Fibroblast of skin of back (primary cell): Measurements from ENCODE around the gene GALNT18.

Source experiments
- DNase-seq: peaks from one replicate; pipeline ENCODE4 v3.0.0-alpha.2; 2013

GALNT18 gene

DNA sequence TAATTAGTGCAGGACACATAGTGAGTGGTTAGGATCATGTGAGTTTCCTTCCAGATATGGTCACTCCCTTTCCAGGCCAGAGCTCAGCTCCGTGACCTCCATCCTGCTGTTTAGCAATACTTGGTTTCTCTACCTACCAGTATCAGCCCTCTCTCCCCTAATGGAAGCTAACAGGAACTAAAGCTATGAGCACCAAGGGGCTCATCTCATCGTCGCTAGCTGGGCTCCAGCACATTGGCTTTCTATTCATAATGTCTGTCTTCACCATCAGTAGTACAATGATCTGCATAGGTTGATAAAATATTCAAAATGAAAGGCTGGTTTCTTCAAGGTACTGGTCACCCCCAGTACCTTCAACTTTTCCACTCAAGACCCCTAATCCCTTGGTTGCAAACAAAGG lies 2.4 kb upstream of the GALNT18 start:
- no peak for DNase-seq

DNA sequence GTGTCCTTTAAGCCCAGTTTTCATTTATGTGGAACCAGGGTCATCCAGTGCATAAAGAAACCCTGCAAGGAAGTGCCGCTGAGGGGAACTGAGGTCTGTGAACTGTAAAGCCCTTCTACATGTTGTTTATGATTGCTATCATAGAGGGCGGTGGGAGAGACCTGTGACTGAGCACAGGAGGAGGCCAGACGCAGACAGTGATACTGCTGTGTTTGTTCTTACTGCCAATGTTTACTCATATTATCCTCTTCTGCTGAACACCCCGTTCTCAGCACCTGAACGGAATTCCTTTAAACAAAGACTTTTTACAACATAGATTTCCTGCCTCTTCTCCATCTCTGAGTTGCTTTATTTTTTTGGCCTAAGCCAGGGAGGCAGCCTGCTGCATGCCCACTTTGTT lies 967 bp upstream of the GALNT18 start:
- no peak for DNase-seq

- no peak for DNase-seq
Measured at GRCh38 chr11:11622340-11622706, 518 bp upstream of the GALNT18 start.

DNA sequence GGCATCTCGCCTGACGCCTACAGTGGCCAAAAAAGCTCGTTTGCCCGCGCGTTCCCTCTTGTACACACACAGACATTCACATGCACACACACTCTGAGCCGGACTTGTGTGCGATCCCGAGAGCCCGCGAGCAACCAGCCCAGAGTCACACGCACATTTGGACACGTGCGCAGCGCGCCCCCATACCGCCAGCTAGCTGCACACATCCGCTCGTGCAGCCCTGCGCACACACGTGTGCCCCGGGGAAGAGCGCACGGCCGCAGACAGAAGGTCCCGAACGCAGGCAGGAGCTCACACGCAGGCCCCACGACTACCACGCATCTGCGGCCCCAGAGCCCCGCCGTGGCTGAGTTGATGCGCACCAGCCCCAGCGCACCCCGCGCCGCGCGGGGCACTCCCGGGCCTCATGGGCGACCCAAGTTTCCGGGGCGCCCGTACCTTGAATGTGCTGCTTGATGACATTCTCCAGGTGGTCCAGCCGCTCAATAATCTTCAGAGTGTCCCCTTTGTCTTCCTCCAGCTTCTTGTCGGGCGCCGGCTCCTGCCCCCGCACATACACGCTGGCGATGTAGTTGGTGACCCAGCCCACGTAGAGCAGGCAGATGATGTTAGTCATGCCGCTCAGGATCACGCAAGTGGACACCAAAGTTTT lies 758 bp downstream of the GALNT18 start:
- peak; percentile 11 for DNase-seq

GRCh38 chr11:11620173-11620920 lies 1.5 kb downstream of the GALNT18 start:
- no peak for DNase-seq

- DNase-seq, result no peak
Measured at GRCh38 chr11:11618973-11619435, 2.8 kb downstream of the GALNT18 start.

GRCh38 chr11:11615086-11615485 lies 6.7 kb downstream of the GALNT18 start:
- no peak for DNase-seq

DNA sequence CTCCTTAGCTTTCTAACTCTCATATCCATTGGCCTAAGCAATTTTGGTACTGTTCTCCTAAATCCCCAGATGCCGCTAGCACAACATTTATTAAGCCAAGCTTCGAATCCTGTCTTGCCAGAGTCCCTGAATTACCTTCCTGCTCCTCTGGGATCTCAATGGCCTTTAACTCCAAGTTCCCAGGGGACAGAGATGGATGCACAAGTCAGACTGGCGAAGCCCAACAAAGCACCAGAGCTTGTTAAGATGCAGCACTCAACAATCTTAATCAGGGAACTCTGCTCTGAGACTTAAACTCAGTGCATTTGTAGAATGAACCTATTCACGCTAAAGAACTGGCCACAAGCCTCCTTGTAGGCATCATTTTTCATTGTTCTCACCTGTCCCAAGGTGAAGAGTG lies 9.4 kb downstream of the GALNT18 start:
- no peak for DNase-seq

GRCh38 chr11:11611381-11611780 lies 10.4 kb downstream of the GALNT18 start:
- no peak for DNase-seq

DNA sequence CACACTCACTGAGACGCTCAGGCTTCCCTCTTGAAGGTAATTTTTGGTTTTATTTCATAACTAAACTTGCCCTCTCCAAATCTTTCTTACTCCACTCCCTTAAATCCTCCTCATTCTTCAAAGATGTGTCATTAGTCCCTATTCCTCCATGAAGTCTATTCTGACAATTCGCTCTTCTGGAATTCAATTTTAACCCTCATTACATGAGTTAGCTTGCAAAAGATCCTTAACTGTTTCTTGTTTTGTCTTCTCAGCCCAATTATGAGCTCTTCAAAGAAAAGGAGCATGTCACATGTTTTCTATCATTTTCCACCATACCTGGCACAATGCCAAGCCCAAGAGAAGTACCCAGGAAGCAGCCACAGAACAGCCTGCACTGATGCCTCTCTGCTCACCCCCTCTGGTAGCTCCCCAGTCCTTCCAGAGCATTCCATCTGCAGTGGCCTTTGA lies 13.0 kb downstream of the GALNT18 start:
- peak; percentile 67 for DNase-seq

GRCh38 chr11:11607772-11608171 lies 14.0 kb downstream of the GALNT18 start:
- DNase-seq, result no peak

DNA sequence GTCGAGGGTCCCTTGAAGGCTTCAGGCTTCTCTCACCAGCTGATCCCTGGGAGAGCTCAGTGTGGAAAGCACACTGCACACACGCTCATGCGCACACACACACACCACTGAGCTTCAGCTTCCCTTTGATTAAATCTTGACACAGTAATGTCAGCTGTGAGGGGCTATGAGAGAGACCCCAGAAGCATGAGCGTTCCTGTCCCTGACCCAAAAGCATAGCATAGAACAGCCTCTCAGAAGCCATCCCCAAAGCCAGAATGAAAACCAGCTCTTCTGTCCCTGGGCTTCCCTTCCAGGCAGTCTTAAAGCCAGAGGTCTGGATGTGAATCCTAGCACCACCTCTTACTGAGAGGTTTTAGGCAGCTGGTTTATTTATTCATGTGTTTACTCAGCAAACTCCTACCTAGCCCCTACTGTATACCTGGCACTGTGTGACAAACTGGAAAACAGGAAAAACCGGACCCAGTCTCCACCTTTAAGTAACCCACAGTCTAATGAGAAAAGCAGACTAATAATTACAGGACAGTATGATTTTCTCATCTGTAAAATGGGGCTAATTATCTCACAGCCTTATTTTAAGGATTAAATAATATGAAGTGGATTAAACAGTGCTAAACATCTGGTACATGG lies 15.9 kb downstream of the GALNT18 start:
- DNase-seq, result no peak

DNA sequence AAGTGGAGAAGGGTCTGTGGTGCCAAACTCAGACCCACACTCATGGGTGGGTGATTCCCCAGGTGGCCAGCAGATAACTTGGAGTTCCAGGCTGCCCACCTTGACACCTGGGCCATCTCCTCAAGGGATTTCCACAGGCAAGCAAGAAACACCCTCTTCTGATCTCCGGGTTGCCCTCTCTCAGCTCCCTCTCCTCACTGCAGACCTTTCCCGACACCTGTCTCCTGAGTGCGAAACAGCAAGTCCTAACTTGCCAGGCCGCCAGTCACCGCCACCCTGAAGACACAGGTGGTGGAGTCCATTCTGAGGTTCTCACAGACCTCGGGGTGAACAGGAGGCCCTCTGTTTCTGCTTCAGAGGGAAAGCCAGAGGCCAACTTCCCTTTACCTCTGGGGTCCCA lies 16.6 kb downstream of the GALNT18 start:
- no peak for DNase-seq

GRCh38 chr11:11604370-11604990 lies 17.3 kb downstream of the GALNT18 start:
- no peak for DNase-seq

- no peak for DNase-seq
Measured at GRCh38 chr11:11602011-11602410, 19.8 kb downstream of the GALNT18 start.

GRCh38 chr11:11600288-11600687 lies 21.5 kb downstream of the GALNT18 start:
- DNase-seq, result no peak

DNA sequence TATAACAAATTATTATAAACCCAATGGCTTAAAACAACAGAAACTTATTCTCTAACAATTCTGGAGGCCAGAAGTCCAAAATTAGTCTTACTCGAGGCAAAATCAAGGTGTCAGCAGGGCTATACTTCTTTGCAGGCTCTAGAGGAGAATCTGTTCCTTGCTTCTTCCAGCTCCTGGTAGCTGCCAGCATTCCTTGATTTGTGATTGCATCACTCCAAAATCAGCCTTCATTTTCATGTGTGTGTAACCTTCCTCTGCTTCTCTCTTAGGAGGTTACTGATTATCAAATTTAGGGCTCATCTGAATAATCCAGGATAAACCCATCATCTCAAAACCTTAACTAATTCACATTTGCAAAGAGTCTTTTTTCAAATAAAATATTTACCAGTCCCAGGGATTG lies 23.6 kb downstream of the GALNT18 start:
- DNase-seq, result no peak

- DNase-seq, result no peak
Measured at GRCh38 chr11:11594162-11594561, 27.6 kb downstream of the GALNT18 start.

- no peak for DNase-seq
Measured at GRCh38 chr11:11592146-11592684, 29.6 kb downstream of the GALNT18 start.

- DNase-seq, result no peak
Measured at GRCh38 chr11:11589437-11589836, 32.4 kb downstream of the GALNT18 start.

- no peak for DNase-seq
Measured at GRCh38 chr11:11588891-11589290, 32.9 kb downstream of the GALNT18 start.

- no peak for DNase-seq
Measured at GRCh38 chr11:11588243-11588642, 33.6 kb downstream of the GALNT18 start.

GRCh38 chr11:11587122-11587521 lies 34.7 kb downstream of the GALNT18 start:
- peak; percentile 9 for DNase-seq
